ENCODE measurements around the gene PRPSAP1. TPM values are rescaled to one million over a fixed set of nuclear protein-coding genes. Genes with fewer than 3 reads are reported as not detected.
A peak's percentile ranks its signal among the peaks of the same experiment; 100 is the strongest.

The PRPSAP1 gene
- total RNA-seq, 6 donors from 2014 or later, result 37.3 to 172 (median 59.2) TPM

DNA sequence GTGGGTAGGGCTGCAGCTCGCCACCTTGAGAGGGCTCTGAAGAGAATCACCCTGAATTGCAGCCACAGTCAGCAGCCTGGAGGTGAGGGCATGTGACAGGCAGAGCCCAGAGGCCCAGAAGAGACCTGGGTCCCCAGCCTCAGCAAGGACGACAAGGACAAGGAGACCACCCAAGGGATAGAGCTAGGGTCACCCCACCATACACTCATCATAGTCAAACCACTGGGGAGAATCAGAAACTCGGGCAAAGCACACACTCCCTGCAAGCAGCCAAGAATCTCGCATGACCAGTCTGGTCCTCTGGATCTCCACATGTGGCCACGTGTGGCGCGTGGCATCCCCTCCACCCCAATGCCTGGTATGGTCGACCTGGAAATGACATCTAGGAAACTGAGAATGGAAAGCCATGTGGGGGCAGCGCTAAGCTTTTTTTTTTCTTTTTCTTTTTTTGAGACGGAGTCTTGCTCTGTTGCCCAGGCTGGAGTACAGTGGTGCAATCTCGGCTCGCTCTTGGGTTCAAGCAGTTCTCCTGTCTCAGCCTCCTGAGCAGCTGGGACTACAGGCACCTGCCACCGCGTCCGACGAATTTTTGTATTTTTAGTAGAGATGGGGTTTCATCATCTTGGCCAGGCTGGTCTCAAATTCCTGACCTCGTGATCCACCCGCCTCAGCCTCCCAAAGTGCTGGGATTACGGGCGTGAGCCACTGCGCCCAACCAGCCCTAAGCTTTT is 26.1 kb upstream of the PRPSAP1 start:
- ATAC-seq (ENCODE audit: low FRiP score in 2 of 2) (no peak), DNase-seq (no peak)
- H3K27me3 ChIP-seq, result no peaks in the 10 kb centered on the region
- H3K4me1 ChIP-seq, result peaks cover 18 to 52% (median 31%) of the 10 kb centered on the region in 4 donors
- TF ChIP-seq POLR2AphosphoS5 (IDR thresholded peaks at IDR 0.05) (no peak), EP300 (IDR thresholded peaks at IDR 0.05) (no peak), POLR2A (IDR thresholded peaks at IDR 0.05) (no peak)
- TF ChIP-seq, protein P1, sequence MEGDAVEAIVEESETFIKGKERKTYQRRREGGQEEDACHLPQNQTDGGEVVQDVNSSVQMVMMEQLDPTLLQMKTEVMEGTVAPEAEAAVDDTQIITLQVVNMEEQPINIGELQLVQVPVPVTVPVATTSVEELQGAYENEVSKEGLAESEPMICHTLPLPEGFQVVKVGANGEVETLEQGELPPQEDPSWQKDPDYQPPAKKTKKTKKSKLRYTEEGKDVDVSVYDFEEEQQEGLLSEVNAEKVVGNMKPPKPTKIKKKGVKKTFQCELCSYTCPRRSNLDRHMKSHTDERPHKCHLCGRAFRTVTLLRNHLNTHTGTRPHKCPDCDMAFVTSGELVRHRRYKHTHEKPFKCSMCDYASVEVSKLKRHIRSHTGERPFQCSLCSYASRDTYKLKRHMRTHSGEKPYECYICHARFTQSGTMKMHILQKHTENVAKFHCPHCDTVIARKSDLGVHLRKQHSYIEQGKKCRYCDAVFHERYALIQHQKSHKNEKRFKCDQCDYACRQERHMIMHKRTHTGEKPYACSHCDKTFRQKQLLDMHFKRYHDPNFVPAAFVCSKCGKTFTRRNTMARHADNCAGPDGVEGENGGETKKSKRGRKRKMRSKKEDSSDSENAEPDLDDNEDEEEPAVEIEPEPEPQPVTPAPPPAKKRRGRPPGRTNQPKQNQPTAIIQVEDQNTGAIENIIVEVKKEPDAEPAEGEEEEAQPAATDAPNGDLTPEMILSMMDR (IDR thresholded peaks at IDR 0.05), result no peak
- H3K9me3 ChIP-seq, result no peaks in the 10 kb centered on the region
- H3K4me3 ChIP-seq, result no peak overlapping the region
- H3K27ac ChIP-seq, result no peak overlapping the region
- H3K36me3 ChIP-seq, result no peaks in the 10 kb centered on the region
- 90 to 93% methylated on average over 21 of the region's 21 CpGs for WGBS, 2 donors

DNA sequence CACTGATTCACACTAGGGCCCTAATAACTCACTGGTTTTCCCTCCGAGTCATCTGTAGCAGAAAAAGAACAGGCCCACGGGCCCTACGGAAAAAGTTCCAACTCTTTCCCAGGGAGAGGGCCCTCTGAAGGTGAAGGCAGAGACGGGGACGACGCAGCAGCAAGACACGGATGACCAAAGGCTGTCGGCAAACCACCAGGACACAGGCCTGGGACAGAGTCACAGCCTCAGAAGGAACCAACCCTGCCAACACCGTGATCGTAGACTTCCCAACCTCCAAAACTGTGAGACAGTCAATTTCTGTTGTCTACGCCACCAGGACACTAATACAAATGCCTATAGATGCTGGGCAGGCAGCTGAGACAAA is 25.5 kb upstream of the PRPSAP1 start:
- no peaks in the 10 kb centered on the region for H3K36me3 ChIP-seq
- DNase-seq, result no peak
- peaks cover 17 to 48% (median 28%) of the 10 kb centered on the region in 4 donors for H3K4me1 ChIP-seq
- H3K9me3 ChIP-seq, result no peaks in the 10 kb centered on the region
- ATAC-seq (ENCODE audit: low FRiP score in 2 of 2), result no peak
- no peak for TF ChIP-seq EP300 (IDR thresholded peaks at IDR 0.05)
- no peak for TF ChIP-seq POLR2AphosphoS5 (IDR thresholded peaks at IDR 0.05)
- TF ChIP-seq, protein P1 (IDR thresholded peaks at IDR 0.05), result no peak
- TF ChIP-seq POLR2A (IDR thresholded peaks at IDR 0.05), result no peak
- H3K4me3 ChIP-seq, result no peak overlapping the region
- WGBS, 2 donors, result 94 to 96% methylated on average over 11 of the region's 11 CpGs
- H3K27ac ChIP-seq, result no peak overlapping the region
- H3K27me3 ChIP-seq, result no peaks in the 10 kb centered on the region

DNA sequence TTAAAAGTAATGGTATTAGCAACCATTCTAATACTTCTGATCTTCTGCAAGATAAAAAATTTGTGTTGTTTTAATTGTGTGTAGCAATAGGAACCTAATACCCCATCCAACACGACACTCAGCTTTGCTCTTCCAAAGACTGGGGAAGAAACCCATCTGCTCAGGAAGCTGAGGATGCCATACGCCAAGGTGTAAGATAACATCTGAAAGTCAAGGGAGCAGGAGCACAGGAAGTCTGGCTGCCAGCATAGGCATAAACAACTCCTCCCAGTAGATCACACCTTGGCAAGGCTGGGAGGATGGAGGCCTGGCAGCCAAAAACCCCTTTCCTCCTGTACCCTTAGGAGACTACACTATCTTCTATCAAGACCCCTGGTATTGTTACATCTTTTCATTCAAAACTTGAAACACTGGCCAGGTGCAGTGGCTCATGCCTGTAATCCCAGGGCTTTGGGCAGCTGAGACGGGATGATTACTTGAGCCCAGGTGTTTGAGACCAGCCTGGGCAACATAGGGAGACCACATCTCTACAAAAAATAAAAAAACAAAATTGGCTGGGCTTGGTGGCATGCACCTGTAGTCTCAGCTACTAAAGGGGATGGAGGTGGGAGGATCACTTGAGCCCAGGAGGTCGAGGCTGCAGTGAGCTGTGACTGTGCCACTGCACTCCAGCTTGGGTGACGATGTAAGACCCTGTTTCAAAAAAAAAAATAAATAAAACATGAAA is 25.0 kb upstream of the PRPSAP1 start:
- H3K36me3 ChIP-seq, result no peaks in the 10 kb centered on the region
- no peak for ATAC-seq (ENCODE audit: low FRiP score in 2 of 2)
- no peak for DNase-seq
- H3K27me3 ChIP-seq, result no peaks in the 10 kb centered on the region
- H3K27ac ChIP-seq, result no peak overlapping the region
- TF ChIP-seq, protein P1 (IDR thresholded peaks at IDR 0.05), result no peak
- TF ChIP-seq EP300 (IDR thresholded peaks at IDR 0.05) (no peak), POLR2AphosphoS5 (IDR thresholded peaks at IDR 0.05) (no peak), POLR2A (IDR thresholded peaks at IDR 0.05) (no peak)
- 77 to 82% methylated on average over 5 of the region's 5 CpGs for WGBS, 2 donors
- H3K9me3 ChIP-seq, result no peaks in the 10 kb centered on the region
- no peak overlapping the region for H3K4me3 ChIP-seq
- H3K4me1 ChIP-seq, result peaks cover 17 to 43% (median 25%) of the 10 kb centered on the region in 4 donors

DNA sequence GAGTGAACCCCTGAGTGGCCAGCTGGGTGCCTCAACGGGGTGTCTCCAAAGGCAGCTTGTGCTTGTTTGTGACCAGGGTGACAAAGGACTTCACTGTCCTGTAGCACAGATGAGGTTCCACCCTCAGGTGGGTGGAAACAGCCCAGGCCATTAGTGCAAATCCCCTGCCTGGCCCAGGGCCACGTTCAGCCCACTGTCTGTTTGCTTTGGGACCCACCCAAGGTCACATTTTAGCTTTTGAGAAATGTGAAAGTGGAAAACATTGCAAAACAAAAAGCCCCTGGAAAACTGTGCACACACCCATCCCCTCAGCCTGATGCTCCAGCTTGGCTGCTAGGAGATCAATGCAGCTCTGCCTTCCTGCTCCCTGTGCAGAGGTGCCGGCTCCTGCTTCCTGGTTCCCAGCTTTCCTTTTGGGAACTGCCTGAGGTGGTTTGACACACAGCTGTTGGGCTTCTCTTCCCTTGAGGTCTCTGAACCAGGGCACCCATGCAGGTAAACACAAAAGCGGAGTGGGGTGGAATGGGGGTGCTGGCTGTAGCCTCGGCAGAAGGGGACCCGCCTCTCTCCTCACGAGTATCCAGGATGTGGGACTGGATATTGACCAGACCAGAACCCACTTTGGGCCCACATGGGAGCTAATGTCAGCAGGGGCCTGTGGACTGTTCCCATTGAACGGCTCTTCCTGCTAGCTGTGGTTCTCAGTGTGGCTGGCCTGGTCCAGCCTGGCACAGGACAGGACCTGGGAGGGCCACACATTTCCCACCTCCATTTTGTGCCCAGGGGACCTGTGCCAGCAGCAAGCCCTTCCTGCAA is 22.8 kb upstream of the PRPSAP1 start:
- Histone ChIP-seq H3K9me3 (no peaks in the 10 kb centered on the region), H3K4me3 (no peak overlapping the region), H3K27ac (no peak overlapping the region), H3K36me3 (no peaks in the 10 kb centered on the region), H3K4me1 (peaks cover 0 to 21% (median 6%) of the 10 kb centered on the region in 4 donors), H3K27me3 (no peaks in the 10 kb centered on the region)
- peak in 1 of 2 donors; percentile 5 for ATAC-seq (ENCODE audit: low FRiP score in 2 of 2)
- no peak for TF ChIP-seq POLR2AphosphoS5 (IDR thresholded peaks at IDR 0.05)
- no peak for TF ChIP-seq EP300 (IDR thresholded peaks at IDR 0.05)
- TF ChIP-seq POLR2A (IDR thresholded peaks at IDR 0.05), result no peak
- TF ChIP-seq, protein P1 (IDR thresholded peaks at IDR 0.05), result no peak
- no peak for DNase-seq
- 67 to 70% methylated on average over 7 to 8 of the region's 8 CpGs for WGBS, 2 donors

Measured in upper lobe of left lung (tissue), 6 donors.